Measurements from ENCODE around the gene USP30. TPM values are rescaled to one million over a fixed set of nuclear protein-coding genes. Genes with fewer than 3 reads are reported as not detected.

USP30 gene
- total RNA-seq, 1 donor from 2014 or later = 12.1 TPM

DNA sequence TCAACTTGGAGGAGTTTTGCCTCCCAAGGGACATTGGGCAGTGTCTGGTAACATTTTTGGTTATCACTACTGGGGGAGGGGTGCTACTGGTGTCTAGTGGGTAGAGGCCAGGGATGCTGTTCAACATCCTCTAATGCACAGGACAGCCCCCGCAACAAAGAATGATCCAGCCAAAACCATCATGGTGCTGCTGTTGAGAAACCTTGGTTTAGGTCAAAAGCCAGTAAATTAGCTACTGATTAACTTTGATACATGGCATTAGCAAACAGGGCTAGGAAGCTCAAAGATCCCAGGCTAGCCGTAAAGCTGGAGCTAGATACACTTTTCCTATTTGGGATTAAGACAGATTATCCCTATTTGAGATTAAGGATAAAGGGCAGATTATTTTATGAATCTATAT is 32.0 kb downstream of the USP30 start:
- intact Hi-C loops (cut with micrococcal nuclease) = no loop called here
- Histone ChIP-seq H3K4me3 (no peak overlapping the region), H3K27ac (replicated peaks) (no peak overlapping the region), H3K36me3 (peaks cover 91% of the 10 kb centered on the region), H3K27me3 (ENCODE audit: low read depth) (no peaks in the 10 kb centered on the region), H3K4me1 (peaks cover 15% of the 10 kb centered on the region), H3K9me3 (replicated peaks) (no peaks in the 10 kb centered on the region)
- no peak for DNase-seq
- TF ChIP-seq, protein P1, sequence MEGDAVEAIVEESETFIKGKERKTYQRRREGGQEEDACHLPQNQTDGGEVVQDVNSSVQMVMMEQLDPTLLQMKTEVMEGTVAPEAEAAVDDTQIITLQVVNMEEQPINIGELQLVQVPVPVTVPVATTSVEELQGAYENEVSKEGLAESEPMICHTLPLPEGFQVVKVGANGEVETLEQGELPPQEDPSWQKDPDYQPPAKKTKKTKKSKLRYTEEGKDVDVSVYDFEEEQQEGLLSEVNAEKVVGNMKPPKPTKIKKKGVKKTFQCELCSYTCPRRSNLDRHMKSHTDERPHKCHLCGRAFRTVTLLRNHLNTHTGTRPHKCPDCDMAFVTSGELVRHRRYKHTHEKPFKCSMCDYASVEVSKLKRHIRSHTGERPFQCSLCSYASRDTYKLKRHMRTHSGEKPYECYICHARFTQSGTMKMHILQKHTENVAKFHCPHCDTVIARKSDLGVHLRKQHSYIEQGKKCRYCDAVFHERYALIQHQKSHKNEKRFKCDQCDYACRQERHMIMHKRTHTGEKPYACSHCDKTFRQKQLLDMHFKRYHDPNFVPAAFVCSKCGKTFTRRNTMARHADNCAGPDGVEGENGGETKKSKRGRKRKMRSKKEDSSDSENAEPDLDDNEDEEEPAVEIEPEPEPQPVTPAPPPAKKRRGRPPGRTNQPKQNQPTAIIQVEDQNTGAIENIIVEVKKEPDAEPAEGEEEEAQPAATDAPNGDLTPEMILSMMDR (IDR thresholded peaks at IDR 0.05; ENCODE audit: borderline replicate concordance) = no peak

DNA sequence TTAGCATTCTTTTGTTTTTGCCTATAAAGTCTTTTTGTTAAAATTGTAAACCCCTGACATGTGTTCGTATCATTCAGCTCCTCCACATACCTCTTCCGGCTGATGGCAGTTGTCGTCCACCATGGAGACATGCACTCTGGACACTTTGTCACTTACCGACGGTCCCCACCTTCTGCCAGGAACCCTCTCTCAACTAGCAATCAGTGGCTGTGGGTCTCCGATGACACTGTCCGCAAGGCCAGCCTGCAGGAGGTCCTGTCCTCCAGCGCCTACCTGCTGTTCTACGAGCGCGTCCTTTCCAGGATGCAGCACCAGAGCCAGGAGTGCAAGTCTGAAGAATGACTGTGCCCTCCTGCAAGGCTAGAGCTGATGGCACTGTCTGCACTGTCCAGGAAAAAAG is 33.2 kb downstream of the USP30 start:
- Histone ChIP-seq H3K4me3 (no peak overlapping the region), H3K27me3 (ENCODE audit: low read depth) (no peaks in the 10 kb centered on the region), H3K36me3 (peaks cover 91% of the 10 kb centered on the region), H3K27ac (replicated peaks) (no peak overlapping the region), H3K4me1 (peaks cover 15% of the 10 kb centered on the region), H3K9me3 (replicated peaks) (no peaks in the 10 kb centered on the region)
- TF ChIP-seq, protein P1 (IDR thresholded peaks at IDR 0.05; ENCODE audit: borderline replicate concordance) = no peak
- no peak for DNase-seq
- intact Hi-C loops (cut with micrococcal nuclease) = no loop called here

DNA sequence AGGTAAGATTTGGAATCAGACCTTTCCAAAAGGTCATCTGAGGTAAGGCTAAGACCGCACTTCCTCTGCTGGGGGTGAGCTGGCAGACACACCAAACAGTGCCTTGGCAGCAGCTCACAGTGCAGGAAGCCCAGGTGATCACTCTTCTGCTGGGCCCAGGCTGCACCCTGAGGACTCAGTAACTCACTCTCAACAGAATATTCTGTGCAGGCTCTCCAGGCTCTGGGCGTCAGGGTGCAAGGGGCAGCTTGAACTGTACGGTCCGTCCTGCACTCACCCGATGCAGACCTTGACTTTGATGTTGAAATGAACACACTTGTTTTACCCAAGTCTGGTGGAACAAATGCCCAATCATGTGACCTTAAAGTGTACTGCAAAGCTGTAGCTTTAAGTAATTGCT is 34.9 kb downstream of the USP30 start:
- Histone ChIP-seq H3K4me1 (peaks cover 22% of the 10 kb centered on the region), H3K4me3 (no peak overlapping the region), H3K27ac (replicated peaks) (peak overlapping the region; percentile 7), H3K9me3 (replicated peaks) (no peaks in the 10 kb centered on the region), H3K27me3 (ENCODE audit: low read depth) (no peaks in the 10 kb centered on the region), H3K36me3 (peaks cover 81% of the 10 kb centered on the region)
- intact Hi-C loops (cut with micrococcal nuclease) = no loop called here
- TF ChIP-seq, protein P1 (IDR thresholded peaks at IDR 0.05; ENCODE audit: borderline replicate concordance) = no peak
- no peak for DNase-seq

DNA sequence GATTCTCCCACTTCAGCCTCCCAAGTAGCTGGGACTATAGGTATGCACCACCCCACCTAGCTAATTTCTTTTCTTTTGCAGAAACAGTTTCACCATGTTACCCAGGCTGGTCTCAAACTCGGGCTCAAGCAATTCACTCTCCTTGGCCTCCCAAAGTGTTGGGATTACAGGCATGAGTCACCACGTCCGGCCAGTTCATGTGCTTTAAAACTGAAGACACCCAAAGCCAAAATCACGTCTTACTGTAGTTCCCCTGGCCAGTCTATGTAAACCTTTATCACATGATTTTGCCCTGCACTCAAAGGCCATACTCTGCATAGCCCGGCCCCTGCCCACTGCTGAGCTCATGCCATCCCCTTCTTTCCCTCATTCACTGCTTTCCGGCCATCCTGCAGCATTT is 36.4 kb downstream of the USP30 start:
- Histone ChIP-seq H3K27me3 (ENCODE audit: low read depth) (no peaks in the 10 kb centered on the region), H3K4me3 (no peak overlapping the region), H3K36me3 (peaks cover 66% of the 10 kb centered on the region), H3K9me3 (replicated peaks) (no peaks in the 10 kb centered on the region), H3K4me1 (peaks cover 35% of the 10 kb centered on the region), H3K27ac (replicated peaks) (no peak overlapping the region)
- TF ChIP-seq, protein P1 (IDR thresholded peaks at IDR 0.05; ENCODE audit: borderline replicate concordance) = no peak
- DNase-seq = no peak
- intact Hi-C loops (cut with micrococcal nuclease) = no loop called here

DNA sequence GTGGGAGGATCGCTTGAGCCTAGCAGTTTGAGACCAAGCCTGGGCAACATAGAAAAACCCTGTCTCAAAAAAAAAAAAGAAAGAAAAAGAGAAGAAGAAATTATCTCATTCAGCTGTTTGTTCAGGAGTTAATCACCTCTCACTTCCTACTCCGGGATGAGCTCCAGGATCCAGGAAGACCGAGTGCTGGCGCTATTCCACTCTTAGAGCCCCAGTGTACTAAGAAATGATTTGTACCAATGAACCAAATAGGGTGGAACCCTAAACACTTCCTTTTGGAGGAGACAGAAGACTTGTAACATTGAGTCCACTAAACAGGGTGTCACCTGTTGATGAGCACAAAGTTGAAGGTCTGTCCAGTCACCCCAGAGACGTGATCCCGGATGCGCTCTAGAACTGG is 37.3 kb downstream of the USP30 start:
- H3K27me3 ChIP-seq (ENCODE audit: low read depth) = no peaks in the 10 kb centered on the region
- peaks cover 36% of the 10 kb centered on the region for H3K4me1 ChIP-seq
- H3K36me3 ChIP-seq = peaks cover 57% of the 10 kb centered on the region
- H3K27ac ChIP-seq (replicated peaks) = no peak overlapping the region
- no peaks in the 10 kb centered on the region for H3K9me3 ChIP-seq (replicated peaks)
- TF ChIP-seq, protein P1 (IDR thresholded peaks at IDR 0.05; ENCODE audit: borderline replicate concordance) = no peak
- intact Hi-C loops (cut with micrococcal nuclease) = no loop called here
- H3K4me3 ChIP-seq = no peak overlapping the region
- DNase-seq = no peak
